Mesendoderm (in vitro differentiated cells): ENCODE data around the gene UQCC2.

Experiments used
- DNase-seq: peaks from one replicate; pipeline ENCODE4 v3.0.0; 2013
- H2AK5ac ChIP-seq: 2 replicates; pipeline ENCODE4 v1.6.1; 2013; ENCODE audit warnings: low read length, inconsistent platforms
- H2BK120ac ChIP-seq: 2 replicates; pipeline ENCODE4 v1.6.1; 2013; ENCODE audit warnings: low read depth, mild to moderate bottlenecking, low read length, moderate library complexity, mixed read lengths
- H2BK15ac ChIP-seq: replicated peaks from 2 replicates; pipeline ENCODE4 v1.6.1; 2013; ENCODE audit warnings: low read depth, mild to moderate bottlenecking, moderate library complexity
- H2BK5ac ChIP-seq: 2 replicates; pipeline ENCODE4 v1.6.1; 2013; ENCODE audit warnings: low read length, inconsistent platforms
- H3K18ac ChIP-seq: 2 replicates; pipeline ENCODE4 v1.6.1; 2013; ENCODE audit warnings: mild to moderate bottlenecking, low read length, mixed read lengths
- H3K23ac ChIP-seq: one replicate; pipeline ENCODE4 v1.6.1; 2013; ENCODE audit warnings: low read length
- H3K27ac ChIP-seq: 2 replicates; pipeline ENCODE4 v1.5.1; 2013; ENCODE audit warnings: low read depth, mild to moderate bottlenecking, inconsistent platforms, low read length, moderate library complexity
- H3K27me3 ChIP-seq: 2 replicates; pipeline ENCODE4 v1.6.1; 2013; ENCODE audit warnings: low read length, control low read depth, mild to moderate bottlenecking, inconsistent platforms; ENCODE audit not compliant: insufficient read depth, poor library complexity
- H3K36me3 ChIP-seq: 2 replicates; pipeline ENCODE4 v1.6.1; 2013; ENCODE audit warnings: low read length, inconsistent platforms; ENCODE audit not compliant: control insufficient read depth, insufficient read depth
- H3K4ac ChIP-seq: one replicate; pipeline ENCODE4 v1.6.1; 2013; ENCODE audit warnings: low read depth, mild to moderate bottlenecking, low read length, moderate library complexity
- H3K4me1 ChIP-seq: 2 replicates; pipeline ENCODE4 v1.6.1; 2013; ENCODE audit warnings: low read depth, low read length, inconsistent platforms; ENCODE audit not compliant: control insufficient read depth
- H3K4me2 ChIP-seq: 2 replicates; pipeline ENCODE4 v1.6.1; 2013; ENCODE audit warnings: low read length
- H3K4me3 ChIP-seq: 2 replicates; pipeline ENCODE4 v1.5.1; 2013; ENCODE audit warnings: mild to moderate bottlenecking, low read length
- H3K56ac ChIP-seq: one replicate; pipeline ENCODE4 v1.6.1; 2013; ENCODE audit warnings: low read length
- H3K79me1 ChIP-seq: 2 replicates; pipeline ENCODE4 v1.6.1; 2013; ENCODE audit warnings: low read length, inconsistent platforms
- H3K79me2 ChIP-seq: 2 replicates; pipeline ENCODE4 v1.6.1; 2013; ENCODE audit warnings: mild to moderate bottlenecking, low read length; ENCODE audit not compliant: control insufficient read depth, insufficient read depth
- H3K9ac ChIP-seq: 2 replicates; pipeline ENCODE4 v1.6.1; 2013; ENCODE audit warnings: low read length, inconsistent platforms
- H4K5ac ChIP-seq: one replicate; pipeline ENCODE4 v1.6.1; 2013; ENCODE audit warnings: low read length
- H4K8ac ChIP-seq: one replicate; pipeline ENCODE4 v1.6.1; 2013; ENCODE audit warnings: low read depth, mild to moderate bottlenecking, control low read depth, low read length, moderate library complexity
- WGBS: extraction: QIAGEN DNeasy Blood & Tissue Kit; methylation state at CpG from one replicate; pipeline ENCODE4 v1.1.7; 2013; ENCODE audit warnings: low lambda C conversion rate, missing lambda C conversion rate; ENCODE audit not compliant: insufficient coverage; ENCODE audit errors: extremely low coverage; 5-methylcytosine and 5-hydroxymethylcytosine counted together

UQCC2 gene

GRCh38 chr6:33727126-33727525 is 15.6 kb upstream of the UQCC2 start:
- H4K8ac ChIP-seq, result no peak overlapping the region
- H2AK5ac ChIP-seq, result no peak overlapping the region
- H3K56ac ChIP-seq, result no peak overlapping the region
- no peaks in the 10 kb centered on the region for H3K4me1 ChIP-seq
- no peaks in the 10 kb centered on the region for H3K36me3 ChIP-seq
- no peak overlapping the region for H2BK15ac ChIP-seq
- H3K27ac ChIP-seq, result no peak overlapping the region
- no peak overlapping the region for H3K18ac ChIP-seq
- H2BK120ac ChIP-seq, result no peak overlapping the region
- H4K5ac ChIP-seq, result no peak overlapping the region
- H3K4ac ChIP-seq, result no peak overlapping the region
- no peak overlapping the region for H3K4me3 ChIP-seq
- no peaks in the 10 kb centered on the region for H3K27me3 ChIP-seq
- no peak overlapping the region for H3K4me2 ChIP-seq
- H3K23ac ChIP-seq, result no peak overlapping the region
- H2BK5ac ChIP-seq, result no peak overlapping the region
- no CpG with 5 or more reads among the region's 7 CpGs for WGBS
- no peaks in the 10 kb centered on the region for H3K79me1 ChIP-seq
- H3K9ac ChIP-seq, result no peak overlapping the region
- DNase-seq, result no peak
- no peaks in the 10 kb centered on the region for H3K79me2 ChIP-seq

- Histone ChIP-seq H3K56ac (no peak overlapping the region), H4K5ac (no peak overlapping the region), H4K8ac (no peak overlapping the region), H3K4me2 (no peak overlapping the region), H2AK5ac (no peak overlapping the region), H3K79me1 (no peaks in the 10 kb centered on the region), H2BK120ac (no peak overlapping the region), H2BK15ac (no peak overlapping the region), H3K79me2 (no peaks in the 10 kb centered on the region), H3K18ac (no peak overlapping the region), H3K4me1 (no peaks in the 10 kb centered on the region), H3K4me3 (no peak overlapping the region), H2BK5ac (no peak overlapping the region), H3K36me3 (no peaks in the 10 kb centered on the region), H3K23ac (no peak overlapping the region), H3K9ac (no peak overlapping the region), H3K27ac (no peak overlapping the region), H3K27me3 (no peaks in the 10 kb centered on the region), H3K4ac (no peak overlapping the region)
- DNase-seq, result no peak
- no CpG with 5 or more reads among the region's 15 CpGs for WGBS
These were observed 15.2 kb upstream of the UQCC2 start for GRCh38 chr6:33726696-33727095.

GRCh38 chr6:33725891-33726673 is 14.6 kb upstream of the UQCC2 start:
- H3K56ac ChIP-seq, result no peak overlapping the region
- H2BK120ac ChIP-seq, result no peak overlapping the region
- H3K18ac ChIP-seq, result no peak overlapping the region
- H3K27ac ChIP-seq, result no peak overlapping the region
- no peaks in the 10 kb centered on the region for H3K27me3 ChIP-seq
- H4K8ac ChIP-seq, result no peak overlapping the region
- no peaks in the 10 kb centered on the region for H3K79me2 ChIP-seq
- H3K9ac ChIP-seq, result no peak overlapping the region
- no peak overlapping the region for H3K23ac ChIP-seq
- no peak overlapping the region for H3K4me3 ChIP-seq
- H3K36me3 ChIP-seq, result no peaks in the 10 kb centered on the region
- H2BK15ac ChIP-seq, result no peak overlapping the region
- no CpG with 5 or more reads among the region's 7 CpGs for WGBS
- no peak for DNase-seq
- H3K4me1 ChIP-seq, result no peaks in the 10 kb centered on the region
- no peak overlapping the region for H3K4me2 ChIP-seq
- H2AK5ac ChIP-seq, result no peak overlapping the region
- no peaks in the 10 kb centered on the region for H3K79me1 ChIP-seq
- no peak overlapping the region for H4K5ac ChIP-seq
- no peak overlapping the region for H2BK5ac ChIP-seq
- no peak overlapping the region for H3K4ac ChIP-seq

- H4K8ac ChIP-seq, result no peak overlapping the region
- H3K56ac ChIP-seq, result no peak overlapping the region
- H4K5ac ChIP-seq, result no peak overlapping the region
- H3K4ac ChIP-seq, result no peak overlapping the region
- no peak overlapping the region for H2BK5ac ChIP-seq
- H3K9ac ChIP-seq, result no peak overlapping the region
- H3K79me2 ChIP-seq, result no peaks in the 10 kb centered on the region
- no peak overlapping the region for H3K27ac ChIP-seq
- no peaks in the 10 kb centered on the region for H3K36me3 ChIP-seq
- no peak overlapping the region for H2AK5ac ChIP-seq
- no peak overlapping the region for H3K4me3 ChIP-seq
- H3K27me3 ChIP-seq, result no peaks in the 10 kb centered on the region
- H2BK120ac ChIP-seq, result no peak overlapping the region
- H2BK15ac ChIP-seq, result no peak overlapping the region
- H3K23ac ChIP-seq, result no peak overlapping the region
- H3K79me1 ChIP-seq, result no peaks in the 10 kb centered on the region
- no peaks in the 10 kb centered on the region for H3K4me1 ChIP-seq
- no CpG with 5 or more reads among the region's 14 CpGs for WGBS
- no peak for DNase-seq
- H3K4me2 ChIP-seq, result no peak overlapping the region
- no peak overlapping the region for H3K18ac ChIP-seq
These were observed 13.7 kb upstream of the UQCC2 start for GRCh38 chr6:33725222-33725621.

GRCh38 chr6:33724102-33725023 is 12.9 kb upstream of the UQCC2 start:
- no peak overlapping the region for H3K23ac ChIP-seq
- no peak overlapping the region for H3K27ac ChIP-seq
- H3K27me3 ChIP-seq, result no peaks in the 10 kb centered on the region
- H3K79me2 ChIP-seq, result no peaks in the 10 kb centered on the region
- H3K18ac ChIP-seq, result no peak overlapping the region
- H3K4me1 ChIP-seq, result no peaks in the 10 kb centered on the region
- H3K9ac ChIP-seq, result no peak overlapping the region
- no peak overlapping the region for H2AK5ac ChIP-seq
- H3K4ac ChIP-seq, result no peak overlapping the region
- no peak overlapping the region for H4K5ac ChIP-seq
- H3K79me1 ChIP-seq, result no peaks in the 10 kb centered on the region
- no CpG with 5 or more reads among the region's 13 CpGs for WGBS
- H3K56ac ChIP-seq, result no peak overlapping the region
- H4K8ac ChIP-seq, result no peak overlapping the region
- no peak overlapping the region for H3K4me3 ChIP-seq
- H3K4me2 ChIP-seq, result no peak overlapping the region
- no peak overlapping the region for H2BK120ac ChIP-seq
- H2BK15ac ChIP-seq, result no peak overlapping the region
- no peak for DNase-seq
- H2BK5ac ChIP-seq, result no peak overlapping the region
- no peaks in the 10 kb centered on the region for H3K36me3 ChIP-seq
